ENCODE measurements around the gene CTU1.

DNA sequence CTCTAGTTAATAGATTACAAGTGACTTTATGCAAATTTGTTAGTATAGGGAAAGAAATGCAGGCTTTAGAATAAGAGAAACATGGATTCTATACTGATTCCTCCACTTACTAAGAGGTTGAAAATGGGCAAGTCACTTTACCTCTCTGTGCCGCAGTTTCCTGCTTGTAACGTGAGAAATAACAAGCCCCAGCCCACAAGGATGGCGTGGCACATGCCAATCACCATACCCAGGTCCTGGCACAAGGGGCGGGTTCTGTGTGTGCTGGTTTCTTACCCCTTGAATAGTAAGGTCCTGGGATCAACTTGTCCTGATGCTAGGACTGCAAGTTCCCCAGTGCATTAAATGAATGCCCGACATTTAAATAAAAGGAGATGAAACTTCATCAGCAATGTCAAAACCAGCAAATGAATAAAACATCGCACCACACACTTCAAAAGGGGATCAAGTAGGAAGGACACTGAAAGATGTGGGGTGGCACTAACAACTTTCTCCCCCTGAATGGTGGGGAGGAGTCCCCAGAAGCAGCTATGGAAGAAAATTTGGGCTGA is 8.6 kb upstream of the CTU1 start:
- TF ChIP-seq, protein P1, sequence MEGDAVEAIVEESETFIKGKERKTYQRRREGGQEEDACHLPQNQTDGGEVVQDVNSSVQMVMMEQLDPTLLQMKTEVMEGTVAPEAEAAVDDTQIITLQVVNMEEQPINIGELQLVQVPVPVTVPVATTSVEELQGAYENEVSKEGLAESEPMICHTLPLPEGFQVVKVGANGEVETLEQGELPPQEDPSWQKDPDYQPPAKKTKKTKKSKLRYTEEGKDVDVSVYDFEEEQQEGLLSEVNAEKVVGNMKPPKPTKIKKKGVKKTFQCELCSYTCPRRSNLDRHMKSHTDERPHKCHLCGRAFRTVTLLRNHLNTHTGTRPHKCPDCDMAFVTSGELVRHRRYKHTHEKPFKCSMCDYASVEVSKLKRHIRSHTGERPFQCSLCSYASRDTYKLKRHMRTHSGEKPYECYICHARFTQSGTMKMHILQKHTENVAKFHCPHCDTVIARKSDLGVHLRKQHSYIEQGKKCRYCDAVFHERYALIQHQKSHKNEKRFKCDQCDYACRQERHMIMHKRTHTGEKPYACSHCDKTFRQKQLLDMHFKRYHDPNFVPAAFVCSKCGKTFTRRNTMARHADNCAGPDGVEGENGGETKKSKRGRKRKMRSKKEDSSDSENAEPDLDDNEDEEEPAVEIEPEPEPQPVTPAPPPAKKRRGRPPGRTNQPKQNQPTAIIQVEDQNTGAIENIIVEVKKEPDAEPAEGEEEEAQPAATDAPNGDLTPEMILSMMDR (IDR thresholded peaks at IDR 0.05; ENCODE audit: borderline replicate concordance, extremely low read depth, low read length, poor library complexity, severe bottlenecking): no peak
- TF ChIP-seq EZH2 (IDR thresholded peaks at IDR 0.05; ENCODE audit: borderline replicate concordance, low read depth, low read length, severe bottlenecking): no peak
